Fibroblast of mammary gland (primary cell): ENCODE measurements around the gene CCDC85B.
A peak's percentile ranks its signal among the peaks of the same experiment; 100 is the strongest.

Source experiments
- DNase-seq: peaks from one replicate; pipeline ENCODE4 v3.0.0-alpha.2; 2010; ENCODE audit warnings: low read depth
- H3K4me3 ChIP-seq: 2 replicates; pipeline ENCODE4 v1.5.1; 2011; ENCODE audit warnings: low read depth, mild to moderate bottlenecking, low read length, moderate library complexity; ENCODE audit not compliant: control insufficient read depth
- TF ChIP-seq, protein P1 (sequence below): conservative IDR thresholded peaks from 2 replicates; pipeline ENCODE4 v1.5.1; 2011; ENCODE audit warnings: low read depth, low read length, inconsistent platforms; ENCODE audit not compliant: control insufficient read depth, insufficient read depth

Gene CCDC85B

DNA sequence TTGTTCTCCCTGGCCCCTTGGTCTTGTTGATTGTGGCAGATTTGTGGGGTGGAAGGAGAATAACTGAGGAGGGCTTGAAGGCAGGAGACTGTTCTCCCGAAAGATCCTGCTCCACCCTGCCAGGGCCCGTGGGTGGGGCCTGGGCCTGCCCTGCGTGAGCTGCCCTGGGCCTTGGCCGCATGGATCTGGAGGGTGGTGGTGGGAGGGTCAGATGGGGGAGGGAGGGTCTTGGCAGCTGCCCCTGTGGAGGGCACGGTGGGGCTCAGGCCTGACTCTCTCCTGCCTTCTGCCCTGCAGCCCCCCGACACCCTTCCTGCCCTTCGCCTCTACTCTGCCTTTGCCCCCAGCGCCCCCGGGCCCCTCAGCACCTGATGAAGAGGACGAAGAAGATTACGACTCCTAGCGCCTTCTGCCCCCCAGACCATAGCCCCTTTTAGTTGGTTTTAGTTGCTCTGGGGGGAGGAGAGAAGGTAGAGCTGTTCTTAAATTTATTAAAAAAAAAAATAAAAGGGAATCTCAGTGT is 30.6 kb downstream of the CCDC85B start:
- DNase-seq = no peak
- H3K4me3 ChIP-seq = peak overlapping the region; percentile 74
- TF ChIP-seq, protein P1, sequence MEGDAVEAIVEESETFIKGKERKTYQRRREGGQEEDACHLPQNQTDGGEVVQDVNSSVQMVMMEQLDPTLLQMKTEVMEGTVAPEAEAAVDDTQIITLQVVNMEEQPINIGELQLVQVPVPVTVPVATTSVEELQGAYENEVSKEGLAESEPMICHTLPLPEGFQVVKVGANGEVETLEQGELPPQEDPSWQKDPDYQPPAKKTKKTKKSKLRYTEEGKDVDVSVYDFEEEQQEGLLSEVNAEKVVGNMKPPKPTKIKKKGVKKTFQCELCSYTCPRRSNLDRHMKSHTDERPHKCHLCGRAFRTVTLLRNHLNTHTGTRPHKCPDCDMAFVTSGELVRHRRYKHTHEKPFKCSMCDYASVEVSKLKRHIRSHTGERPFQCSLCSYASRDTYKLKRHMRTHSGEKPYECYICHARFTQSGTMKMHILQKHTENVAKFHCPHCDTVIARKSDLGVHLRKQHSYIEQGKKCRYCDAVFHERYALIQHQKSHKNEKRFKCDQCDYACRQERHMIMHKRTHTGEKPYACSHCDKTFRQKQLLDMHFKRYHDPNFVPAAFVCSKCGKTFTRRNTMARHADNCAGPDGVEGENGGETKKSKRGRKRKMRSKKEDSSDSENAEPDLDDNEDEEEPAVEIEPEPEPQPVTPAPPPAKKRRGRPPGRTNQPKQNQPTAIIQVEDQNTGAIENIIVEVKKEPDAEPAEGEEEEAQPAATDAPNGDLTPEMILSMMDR = no peak

DNA sequence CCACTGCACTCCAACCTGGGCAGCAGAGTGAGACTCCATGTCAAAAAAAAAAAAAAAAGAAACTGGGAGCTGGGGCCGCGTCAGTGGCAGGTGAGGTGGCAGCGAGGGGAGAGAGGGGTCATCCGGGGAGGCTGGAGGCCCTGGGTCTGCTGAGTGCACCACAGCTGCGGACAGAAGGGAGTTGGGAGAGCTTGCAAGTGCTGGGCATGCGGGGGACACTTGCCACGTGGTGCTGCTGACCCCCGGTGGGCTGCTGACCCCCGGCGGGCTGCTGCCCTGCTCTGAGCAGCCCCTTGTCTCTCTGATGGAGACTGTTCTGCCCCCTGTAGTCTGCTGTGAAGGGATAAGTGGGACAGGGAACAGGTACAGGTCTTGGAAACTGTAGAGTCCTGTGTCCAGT is 31.4 kb downstream of the CCDC85B start:
- no peak overlapping the region for H3K4me3 ChIP-seq

DNA sequence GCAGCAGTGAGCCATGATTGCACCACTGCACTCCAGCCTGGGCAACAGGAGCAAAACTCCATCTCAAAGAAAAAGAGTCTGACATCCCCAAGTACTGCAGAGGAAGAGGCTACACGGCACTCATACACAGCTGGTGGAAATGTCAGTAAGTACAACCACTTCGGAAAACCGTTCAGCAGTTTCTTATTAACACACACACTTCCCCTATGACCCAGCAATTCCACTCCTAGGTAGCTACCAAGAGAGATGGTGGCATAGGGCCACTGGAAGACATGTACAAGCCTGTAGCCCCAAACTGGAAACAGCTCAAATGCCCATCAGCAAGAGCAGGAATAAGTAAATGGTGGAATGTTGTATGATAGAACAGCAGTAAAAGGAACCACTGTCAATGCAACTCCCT is 32.1 kb downstream of the CCDC85B start:
- no peak overlapping the region for H3K4me3 ChIP-seq
- TF ChIP-seq, protein P1 = no peak
- DNase-seq = no peak

More for the DNA sequence above, 31.4 kb downstream of the CCDC85B start:
- TF ChIP-seq, protein P1 = no peak
- no peak for DNase-seq

DNA sequence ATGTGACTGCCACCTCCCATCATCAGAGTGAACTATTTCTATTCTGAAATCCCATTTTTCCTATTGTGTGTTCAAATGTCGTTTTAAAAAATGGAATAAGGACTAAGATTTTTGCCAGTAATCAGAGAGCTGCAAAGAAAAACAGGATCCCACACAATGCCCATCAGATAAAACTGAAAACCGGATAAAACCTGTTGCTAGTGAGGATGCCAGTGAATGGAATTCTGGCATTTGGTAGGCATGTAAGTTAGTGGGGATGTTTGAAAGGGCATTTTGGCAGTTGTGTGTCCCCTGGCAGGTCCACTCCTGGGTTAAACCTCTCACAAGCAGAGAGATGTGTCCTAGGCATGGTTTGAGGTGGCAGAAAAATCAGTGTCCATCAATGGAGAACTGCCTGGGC is 34.9 kb downstream of the CCDC85B start:
- TF ChIP-seq, protein P1 = no peak

DNA sequence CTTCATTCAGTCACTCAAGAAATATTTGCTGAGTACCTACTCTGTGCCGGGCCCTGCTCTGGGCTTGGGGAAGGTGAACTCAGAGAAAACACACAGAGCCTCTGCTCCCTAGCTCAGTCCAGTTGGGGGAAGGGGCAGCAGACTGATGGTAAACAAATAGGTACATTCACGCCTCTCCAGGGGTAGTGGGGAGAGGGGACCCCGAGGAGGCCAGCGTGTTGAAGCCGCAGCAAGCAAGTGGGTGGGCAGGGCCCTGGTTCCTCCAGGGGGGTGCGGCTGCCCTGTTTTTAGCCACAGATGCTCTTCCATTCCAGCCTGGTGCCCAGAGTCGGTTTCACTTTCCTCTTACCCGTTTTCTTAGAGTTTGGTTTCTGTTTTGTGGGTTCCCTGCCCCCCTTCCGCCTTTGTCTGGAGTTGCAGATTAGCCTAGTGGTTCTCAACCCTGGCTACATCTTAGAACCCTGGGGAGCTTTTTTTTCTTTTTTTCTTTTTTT is 37.5 kb downstream of the CCDC85B start:
- TF ChIP-seq, protein P1 = no peak
- no peak overlapping the region for H3K4me3 ChIP-seq
- DNase-seq = no peak

More for the DNA sequence above, 34.9 kb downstream of the CCDC85B start:
- H3K4me3 ChIP-seq = no peak overlapping the region
- DNase-seq = no peak

DNA sequence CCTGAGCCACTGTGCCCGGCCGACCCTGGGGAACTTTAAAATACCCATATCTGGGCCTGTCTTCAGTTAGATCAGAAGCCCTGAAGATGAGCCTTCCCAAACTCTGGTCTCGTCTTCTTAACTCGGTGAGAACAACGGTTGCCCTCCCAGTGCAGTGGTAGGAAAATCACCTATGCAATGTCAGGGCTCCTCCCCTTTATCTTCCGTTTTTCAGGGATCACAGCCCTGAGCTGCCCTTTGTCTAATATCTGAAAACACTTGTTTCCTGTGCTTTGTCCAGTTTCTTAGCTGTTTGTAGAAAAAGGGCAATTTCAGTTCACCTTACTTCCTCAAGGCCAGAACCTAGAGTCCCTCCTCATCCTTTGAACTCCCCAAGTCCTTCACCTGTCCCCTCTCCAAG is 38.2 kb downstream of the CCDC85B start:
- no peak overlapping the region for H3K4me3 ChIP-seq
- TF ChIP-seq, protein P1 = no peak
- no peak for DNase-seq
